GM12878 (cell line): ENCODE measurements around the gene MANBA. TPM values are rescaled to one million over a fixed set of nuclear protein-coding genes. Genes with fewer than 3 reads are reported as not detected.
A peak's percentile ranks its signal among the peaks of the same experiment; 100 is the strongest.

Source experiments
- ATAC-seq: fragments of 200-7000 bp; cut with Tn5 transposase; 3 replicates; pipeline ENCODE4 v1.9.1; 2020; ENCODE audit warnings: mild to moderate bottlenecking, moderate library complexity
- BruUV-seq: library from RNA; stranded (reverse); fragments of 400-500 nt; replicated peaks from 2 replicates; lab custom pipeline; 2021; lab: Mats Ljungman, UMichigan
- CTCF ChIA-PET: fragments of 300-600 bp; sonication (Branson Sonifier 250); formaldehyde crosslinking; extraction: SDS; loops from one replicate; lab custom pipeline; 2021; ENCODE audit warnings: inconsistent platforms; lab: Yijun Ruan, JAX
- POLR2A ChIA-PET: fragments of 350-600 bp; formaldehyde crosslinking; extraction: SDS; loops from one replicate; lab custom pipeline; 2021; ENCODE audit warnings: inconsistent platforms; lab: Charles Lee
- RAD21 ChIA-PET: fragments of 300-600 bp; sonication (Branson Sonifier 250); formaldehyde crosslinking; loops from one replicate; lab custom pipeline; 2023; ENCODE audit warnings: antibody characterized with exemption; ENCODE audit not compliant: unreplicated experiment; lab: Charles Lee
- SMC1A ChIA-PET: fragments of 300-600 bp; sonication (Branson Sonifier 250); formaldehyde crosslinking; loops from one replicate; lab custom pipeline; 2023; ENCODE audit not compliant: unreplicated experiment, uncharacterized antibody; lab: Charles Lee
- DNase-seq: peaks from one replicate; pipeline ENCODE4 v3.0.0-alpha.2; 2011; ENCODE audit warnings: low read depth, low spot score
- FAIRE-seq: peaks from 3 replicates; lab custom pipeline; 2011; peaks lifted over from hg19 to GRCh38; lab: Jason Lieb, UNC
- H2AFZ ChIP-seq: 2 replicates; pipeline ENCODE4 v1.6.0; 2011; ENCODE audit warnings: low read depth, low read length, control low read depth; ENCODE audit not compliant: control insufficient read depth
- H3K27ac ChIP-seq: 2 replicates; pipeline ENCODE4 v1.5.1; 2011; ENCODE audit warnings: control low read depth; ENCODE audit not compliant: control insufficient read depth, insufficient read depth
- H3K27me3 ChIP-seq, 2 experiments: replicated peaks in 1 of 2; 2 replicates each; pipeline versions ENCODE4 v1.6.0 to v1.6.1; 2011; ENCODE audit warnings: low read length in 1 of 2; ENCODE audit not compliant: control insufficient read depth in 2 of 2, insufficient read depth in 2 of 2
- H3K36me3 ChIP-seq, 2 experiments: 2 replicates each; pipeline ENCODE4 v1.5.1; 2011; ENCODE audit warnings: low read length in 1 of 2; ENCODE audit not compliant: control insufficient read depth in 2 of 2, insufficient read depth in 2 of 2
- H3K4me1 ChIP-seq: 2 replicates; pipeline ENCODE4 v1.6.1; 2011; ENCODE audit warnings: mild to moderate bottlenecking, low read length, moderate library complexity, mixed read lengths; ENCODE audit not compliant: control insufficient read depth, insufficient read depth
- H3K4me2 ChIP-seq: 2 replicates; pipeline ENCODE4 v1.6.0; 2011; ENCODE audit warnings: control low read depth; ENCODE audit not compliant: control insufficient read depth, insufficient read depth
- H3K4me3 ChIP-seq: fragments of 200-600 bp; sonication (generic); 2 replicates; pipeline ENCODE4 v1.5.1; 2016
- H3K79me2 ChIP-seq: 2 replicates; pipeline ENCODE4 v1.6.0; 2011; ENCODE audit warnings: low read length; ENCODE audit not compliant: control insufficient read depth, insufficient read depth
- H3K9ac ChIP-seq: 2 replicates; pipeline ENCODE4 v1.8.0; 2011; ENCODE audit warnings: low read length, control low read depth, mixed read lengths; ENCODE audit not compliant: control insufficient read depth, insufficient read depth
- H3K9me3 ChIP-seq: replicated peaks from 3 replicates; pipeline ENCODE4 v1.5.1; 2011; ENCODE audit warnings: mild to moderate bottlenecking, low read length; ENCODE audit not compliant: control insufficient read depth, insufficient read depth
- H4K20me1 ChIP-seq: 2 replicates; pipeline ENCODE4 v1.6.0; 2011; ENCODE audit not compliant: control insufficient read depth, insufficient read depth
- EED ChIP-seq: sonication (generic); IDR thresholded peaks from 2 replicates; pipeline ENCODE4 v1.6.1; 2016; ENCODE audit warnings: antibody characterized with exemption, low read depth
- PAX8 ChIP-seq: fragments of 450-650 bp; IDR thresholded peaks from 2 replicates; pipeline ENCODE4 v1.6.1; 2017; ENCODE audit warnings: mild to moderate bottlenecking, moderate library complexity
- PKNOX1 ChIP-seq: fragments of 450-650 bp; IDR thresholded peaks from 2 replicates; pipeline ENCODE4 v1.6.1; 2016; ENCODE audit warnings: mild to moderate bottlenecking
- RELA ChIP-seq: fragments of 450-650 bp; IDR thresholded peaks from 2 replicates; pipeline ENCODE4 v1.8.0; 2014; ENCODE audit warnings: borderline replicate concordance; ENCODE audit not compliant: partially characterized antibody
- WGBS: methylation state at CpG from one replicate; pipeline ENCODE4 v1.1.6; 2016; ENCODE audit warnings: low lambda C conversion rate; ENCODE audit not compliant: insufficient replicate concordance, insufficient coverage; ENCODE audit errors: missing lambda C conversion rate; 5-methylcytosine and 5-hydroxymethylcytosine counted together
- in situ Hi-C: fragments of 300-500 bp; cut with MboI; formaldehyde crosslinking; loops from 9 replicates; pipeline ENCODE4 v1.14.3; 2018; ENCODE audit warnings: mixed read lengths
- intact Hi-C: fragments of 100-400 bp; cut with micrococcal nuclease; formaldehyde crosslinking; loops from one replicate; pipeline ENCODE4 v1.14.2; 2022; ENCODE audit not compliant: unreplicated experiment
- polyA plus RNA-seq, 11 experiments: library from polyadenylated mRNA; depleted of rRNA in 4 of 11; unstranded in 6 of 11; stranded (reverse) in 5 of 11; fragments of >200 nt; fragmentation: Nextera tagmentation in 4 of 11; fragmentation: Illumina TruSeq in 1 of 11; extraction: Ambion mirVana in 4 of 11; extraction: Trizol in 1 of 11; gene quantifications; 1 replicate in 1 of 11; 2 replicates in 10 of 11; pipeline versions ENCODE4 v1.2.1 to v1.2.3, GENCODE V29; 2011 to 2016; ENCODE audit warnings: inconsistent platforms in 2 of 11, missing spikeins in 2 of 11, low read depth in 1 of 11
- total RNA-seq, 4 experiments: library from RNA; depleted of rRNA in 3 of 4; stranded (reverse); fragments of >200 nt in 3 of 4; fragmentation: Illumina TruSeq in 1 of 4; extraction: Trizol in 1 of 4; gene quantifications; 2 replicates each; pipeline versions ENCODE4 v1.2.1 to v1.2.3, GENCODE V29; 2013 to 2021

The MANBA gene
- total and polyA plus RNA-seq, 10 of the 15 experiments (the other 5 are each of a cell fraction or from before 2014, with no cell fraction given): 3.8 to 19.0 (median 12.5) TPM

GRCh38 chr4:102717448-102718092 lies 43.2 kb downstream of the MANBA start:
- FAIRE-seq (no peak), ATAC-seq (peak; percentile 81), DNase-seq (no peak)
- 94% methylated on average over 1 of the region's 1 CpG for WGBS
- TF ChIP-seq PAX8: no peak
- TF ChIP-seq EED: no peak
- TF ChIP-seq PKNOX1: peak; percentile 26; the same call in 1 of the 2 replicates
- TF ChIP-seq RELA: no peak
- H3K4me1 ChIP-seq: no peaks in the 10 kb centered on the region
- in situ Hi-C loops: no loop called here
- H2AFZ ChIP-seq: no peak overlapping the region
- POLR2A ChIA-PET: interaction anchor here (1.0 kb wide), 1 partner anchor 23 kb away, joined by 3 read pairs; no protein-coding TSS in a partner anchor
- no peaks in the 10 kb centered on the region; the same call in 2 of the 3 replicates for H3K9me3 ChIP-seq
- H3K4me2 ChIP-seq: no peak overlapping the region
- no peak overlapping the region for H3K4me3 ChIP-seq
- H4K20me1 ChIP-seq: no peaks in the 10 kb centered on the region
- no peak overlapping the region for H3K9ac ChIP-seq
- no TSS peak for BruUV-seq
- RAD21 ChIA-PET: interaction anchor here (0.9 to 1.1 kb wide), 2 partner anchors 18 to 292 kb away, joined by 3 to 4 read pairs; no protein-coding TSS in a partner anchor
- no peak overlapping the region for H3K27ac ChIP-seq
- peaks cover 0 to 10% of the 10 kb centered on the region in 2 experiments; a peak in 2 of 4 replicates for H3K36me3 ChIP-seq
- H3K79me2 ChIP-seq: no peaks in the 10 kb centered on the region
- no peaks in the 10 kb centered on the region for H3K27me3 ChIP-seq
- intact Hi-C loops: no loop called here
- SMC1A ChIA-PET: interaction anchor here (0.8 to 2.4 kb wide), 11 partner anchors 10 to 142 kb away, joined by 3 to 7 read pairs (median 4); no protein-coding TSS in a partner anchor
- CTCF ChIA-PET: interaction anchor here (1.0 to 1.3 kb wide), 4 partner anchors 11 to 102 kb away, joined by 3 to 5 read pairs (median 4); no protein-coding TSS in a partner anchor
